ENCODE measurements around the gene PAFAH1B1. TPM values are rescaled to one million over a fixed set of nuclear protein-coding genes. Genes with fewer than 3 reads are reported as not detected.
A peak's percentile ranks its signal among the peaks of the same experiment; 100 is the strongest.

Gene PAFAH1B1
- total RNA-seq, 1 experiment from 2014 or later, result 114 TPM

DNA sequence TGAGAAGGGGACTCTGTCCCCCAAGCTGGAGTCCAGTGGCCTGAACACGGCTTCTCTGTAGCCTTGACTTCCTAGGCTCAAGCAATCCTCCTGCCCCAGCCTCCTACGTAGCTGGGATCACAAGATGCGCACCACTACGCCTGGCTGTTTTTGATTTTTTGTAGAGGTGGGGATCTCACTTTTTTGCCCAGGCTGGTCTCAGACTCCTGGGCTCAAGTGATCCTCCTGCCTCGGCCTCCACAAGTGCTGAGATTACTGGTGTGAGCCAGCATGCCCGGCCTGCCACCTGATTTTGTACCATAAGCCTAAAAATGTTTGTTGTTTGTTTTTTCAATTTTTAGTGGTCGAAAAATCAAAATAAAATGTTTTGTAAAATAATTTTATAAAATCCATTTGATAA is 19.2 kb downstream of the PAFAH1B1 start:
- ATAC-seq (no peak), DNase-seq (ENCODE audit: low spot score) (no peak)
- H3K4me3 Mint-ChIP-seq, result no peak overlapping the region
- no peaks in the 10 kb centered on the region for H3K9me3 Mint-ChIP-seq
- CTCF ChIA-PET, result interaction anchor here (0.7 to 1.4 kb wide), 2 partner anchors 19 to 246 kb away, joined by 3 to 5 read pairs; partner anchors contain the start of gene PAFAH1B1
- POLR2A ChIA-PET, result interaction anchor here (0.7 to 1.2 kb wide), 2 partner anchors 156 to 183 kb away, joined by 3 read pairs; no protein-coding TSS in a partner anchor
- peaks cover 28% of the 10 kb centered on the region for H3K4me1 Mint-ChIP-seq
- H3K36me3 Mint-ChIP-seq, result no peaks in the 10 kb centered on the region
- no peak for TF ChIP-seq ZBTB21 (CRISPR knock-in tag; IDR thresholded peaks at IDR 0.05; ENCODE audit: borderline replicate concordance)
- peak; percentile 42; the same call in 1 of the 2 replicates for TF ChIP-seq GTF2I (CRISPR knock-in tag; conservative IDR thresholded peaks at IDR 0.05)
- no peak for TF ChIP-seq GABPB1 (CRISPR knock-in tag; IDR thresholded peaks at IDR 0.05)
- no peak for TF ChIP-seq OVOL2 (CRISPR knock-in tag; IDR thresholded peaks at IDR 0.05; ENCODE audit: borderline replicate concordance)
- TF ChIP-seq NFE2L1 (CRISPR knock-in tag; IDR thresholded peaks at IDR 0.05), result no peak
- TF ChIP-seq, protein P1, sequence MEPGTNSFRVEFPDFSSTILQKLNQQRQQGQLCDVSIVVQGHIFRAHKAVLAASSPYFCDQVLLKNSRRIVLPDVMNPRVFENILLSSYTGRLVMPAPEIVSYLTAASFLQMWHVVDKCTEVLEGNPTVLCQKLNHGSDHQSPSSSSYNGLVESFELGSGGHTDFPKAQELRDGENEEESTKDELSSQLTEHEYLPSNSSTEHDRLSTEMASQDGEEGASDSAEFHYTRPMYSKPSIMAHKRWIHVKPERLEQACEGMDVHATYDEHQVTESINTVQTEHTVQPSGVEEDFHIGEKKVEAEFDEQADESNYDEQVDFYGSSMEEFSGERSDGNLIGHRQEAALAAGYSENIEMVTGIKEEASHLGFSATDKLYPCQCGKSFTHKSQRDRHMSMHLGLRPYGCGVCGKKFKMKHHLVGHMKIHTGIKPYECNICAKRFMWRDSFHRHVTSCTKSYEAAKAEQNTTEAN (CRISPR knock-in tag; IDR thresholded peaks at IDR 0.05), result no peak
- TF ChIP-seq ZNF121 (CRISPR knock-in tag; IDR thresholded peaks at IDR 0.05), result peak; percentile 61; the same call in 1 of the 2 replicates
- H3K27ac Mint-ChIP-seq, result no peak overlapping the region
- H3K27me3 Mint-ChIP-seq (ENCODE audit: low read depth), result no peaks in the 10 kb centered on the region

DNA sequence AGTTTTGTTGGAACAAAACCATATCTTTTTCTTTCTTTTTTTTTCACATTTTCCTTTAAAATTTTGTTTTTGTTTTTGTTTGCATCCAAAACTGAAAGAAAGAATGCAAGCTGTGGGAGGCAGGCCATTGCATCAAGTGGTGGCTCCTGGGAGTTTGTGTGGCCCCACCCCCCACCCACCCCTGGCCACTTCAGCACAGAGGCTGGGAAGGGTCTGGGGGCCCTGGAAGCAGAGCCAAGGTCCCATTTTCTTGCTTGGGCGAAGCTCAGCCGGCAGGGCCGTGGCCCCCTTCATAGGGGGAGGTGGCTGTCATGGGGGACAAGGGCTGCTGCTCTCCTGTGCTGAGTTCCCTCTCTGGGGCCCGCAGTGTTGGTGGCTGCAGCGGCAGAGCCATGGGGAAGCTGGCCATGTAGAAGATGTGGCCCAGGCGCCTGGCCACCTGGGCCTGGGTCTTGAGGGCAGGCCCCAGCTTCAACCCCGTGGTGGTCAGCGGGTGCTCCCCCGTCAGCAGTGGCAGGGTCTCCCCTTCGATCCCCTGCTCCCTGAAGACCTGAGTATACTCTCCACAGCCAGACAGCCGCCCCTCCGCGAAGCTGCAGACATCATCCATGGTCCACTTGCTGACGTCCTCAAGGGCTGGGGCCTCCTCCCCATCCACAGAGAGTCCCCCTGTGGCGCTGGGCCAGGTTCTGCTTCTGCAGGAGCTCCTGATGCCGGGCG is 19.8 kb downstream of the PAFAH1B1 start:
- no peaks in the 10 kb centered on the region for H3K36me3 Mint-ChIP-seq
- DNase-seq (ENCODE audit: low spot score), result no peak
- no peak overlapping the region for H3K4me3 Mint-ChIP-seq
- CTCF ChIA-PET, result interaction anchor here (0.7 to 1.4 kb wide), 2 partner anchors 19 to 121 kb away, joined by 4 to 5 read pairs; partner anchors contain the start of gene PAFAH1B1
- no peak overlapping the region for H3K27ac Mint-ChIP-seq
- ATAC-seq, result no peak
- POLR2A ChIA-PET, result interaction anchor here (0.7 to 1.2 kb wide), 2 partner anchors 156 to 183 kb away, joined by 3 read pairs; no protein-coding TSS in a partner anchor
- TF ChIP-seq, protein P2, sequence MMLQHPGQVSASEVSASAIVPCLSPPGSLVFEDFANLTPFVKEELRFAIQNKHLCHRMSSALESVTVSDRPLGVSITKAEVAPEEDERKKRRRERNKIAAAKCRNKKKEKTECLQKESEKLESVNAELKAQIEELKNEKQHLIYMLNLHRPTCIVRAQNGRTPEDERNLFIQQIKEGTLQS (CRISPR knock-in tag; conservative IDR thresholded peaks at IDR 0.05), result no peak
- TF ChIP-seq, protein P3, sequence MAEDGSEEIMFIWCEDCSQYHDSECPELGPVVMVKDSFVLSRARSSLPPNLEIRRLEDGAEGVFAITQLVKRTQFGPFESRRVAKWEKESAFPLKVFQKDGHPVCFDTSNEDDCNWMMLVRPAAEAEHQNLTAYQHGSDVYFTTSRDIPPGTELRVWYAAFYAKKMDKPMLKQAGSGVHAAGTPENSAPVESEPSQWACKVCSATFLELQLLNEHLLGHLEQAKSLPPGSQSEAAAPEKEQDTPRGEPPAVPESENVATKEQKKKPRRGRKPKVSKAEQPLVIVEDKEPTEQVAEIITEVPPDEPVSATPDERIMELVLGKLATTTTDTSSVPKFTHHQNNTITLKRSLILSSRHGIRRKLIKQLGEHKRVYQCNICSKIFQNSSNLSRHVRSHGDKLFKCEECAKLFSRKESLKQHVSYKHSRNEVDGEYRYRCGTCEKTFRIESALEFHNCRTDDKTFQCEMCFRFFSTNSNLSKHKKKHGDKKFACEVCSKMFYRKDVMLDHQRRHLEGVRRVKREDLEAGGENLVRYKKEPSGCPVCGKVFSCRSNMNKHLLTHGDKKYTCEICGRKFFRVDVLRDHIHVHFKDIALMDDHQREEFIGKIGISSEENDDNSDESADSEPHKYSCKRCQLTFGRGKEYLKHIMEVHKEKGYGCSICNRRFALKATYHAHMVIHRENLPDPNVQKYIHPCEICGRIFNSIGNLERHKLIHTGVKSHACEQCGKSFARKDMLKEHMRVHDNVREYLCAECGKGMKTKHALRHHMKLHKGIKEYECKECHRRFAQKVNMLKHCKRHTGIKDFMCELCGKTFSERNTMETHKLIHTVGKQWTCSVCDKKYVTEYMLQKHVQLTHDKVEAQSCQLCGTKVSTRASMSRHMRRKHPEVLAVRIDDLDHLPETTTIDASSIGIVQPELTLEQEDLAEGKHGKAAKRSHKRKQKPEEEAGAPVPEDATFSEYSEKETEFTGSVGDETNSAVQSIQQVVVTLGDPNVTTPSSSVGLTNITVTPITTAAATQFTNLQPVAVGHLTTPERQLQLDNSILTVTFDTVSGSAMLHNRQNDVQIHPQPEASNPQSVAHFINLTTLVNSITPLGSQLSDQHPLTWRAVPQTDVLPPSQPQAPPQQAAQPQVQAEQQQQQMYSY (CRISPR knock-in tag; IDR thresholded peaks at IDR 0.05), result 0 out of 2 replicates have a peak, but pooled peaks have one; percentile 16
- TF ChIP-seq, protein P4, sequence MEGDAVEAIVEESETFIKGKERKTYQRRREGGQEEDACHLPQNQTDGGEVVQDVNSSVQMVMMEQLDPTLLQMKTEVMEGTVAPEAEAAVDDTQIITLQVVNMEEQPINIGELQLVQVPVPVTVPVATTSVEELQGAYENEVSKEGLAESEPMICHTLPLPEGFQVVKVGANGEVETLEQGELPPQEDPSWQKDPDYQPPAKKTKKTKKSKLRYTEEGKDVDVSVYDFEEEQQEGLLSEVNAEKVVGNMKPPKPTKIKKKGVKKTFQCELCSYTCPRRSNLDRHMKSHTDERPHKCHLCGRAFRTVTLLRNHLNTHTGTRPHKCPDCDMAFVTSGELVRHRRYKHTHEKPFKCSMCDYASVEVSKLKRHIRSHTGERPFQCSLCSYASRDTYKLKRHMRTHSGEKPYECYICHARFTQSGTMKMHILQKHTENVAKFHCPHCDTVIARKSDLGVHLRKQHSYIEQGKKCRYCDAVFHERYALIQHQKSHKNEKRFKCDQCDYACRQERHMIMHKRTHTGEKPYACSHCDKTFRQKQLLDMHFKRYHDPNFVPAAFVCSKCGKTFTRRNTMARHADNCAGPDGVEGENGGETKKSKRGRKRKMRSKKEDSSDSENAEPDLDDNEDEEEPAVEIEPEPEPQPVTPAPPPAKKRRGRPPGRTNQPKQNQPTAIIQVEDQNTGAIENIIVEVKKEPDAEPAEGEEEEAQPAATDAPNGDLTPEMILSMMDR (IDR thresholded peaks at IDR 0.05), result no peak
- TF ChIP-seq CREB1 (CRISPR knock-in tag; IDR thresholded peaks at IDR 0.05) (no peak), ZNF396 (CRISPR knock-in tag; IDR thresholded peaks at IDR 0.05; ENCODE audit: borderline replicate concordance) (no peak)
- H3K27me3 Mint-ChIP-seq (ENCODE audit: low read depth), result no peaks in the 10 kb centered on the region
- H3K9me3 Mint-ChIP-seq, result no peaks in the 10 kb centered on the region
- peaks cover 28% of the 10 kb centered on the region for H3K4me1 Mint-ChIP-seq

DNA sequence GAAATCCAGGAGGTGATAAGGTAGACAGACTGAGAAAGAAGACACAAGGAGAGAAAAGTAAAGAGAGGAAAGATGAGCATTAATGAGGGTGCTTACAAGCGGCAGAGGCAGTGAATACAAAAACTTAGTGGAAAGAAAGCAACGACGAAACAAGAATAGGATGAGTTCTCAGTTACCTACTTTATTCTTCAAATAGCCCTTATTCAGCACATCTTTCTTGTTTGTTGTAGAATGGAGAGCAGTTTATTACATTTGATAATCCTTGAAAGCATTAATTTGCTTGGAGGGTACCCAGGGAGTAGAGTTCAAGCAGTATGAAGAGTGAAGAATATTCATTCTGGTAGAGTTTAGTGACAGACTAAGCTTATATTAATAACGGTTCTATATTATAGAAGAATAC is 22.4 kb downstream of the PAFAH1B1 start:
- H3K9me3 Mint-ChIP-seq, result peaks cover under 1% of the 10 kb centered on the region
- ChIA-PET CTCF (no interaction called here), POLR2A (no interaction called here)
- DNase-seq (ENCODE audit: low spot score) (no peak), ATAC-seq (no peak)
- H3K4me1 Mint-ChIP-seq, result peaks cover 11% of the 10 kb centered on the region
- no peak overlapping the region for H3K27ac Mint-ChIP-seq
- no peaks in the 10 kb centered on the region for H3K27me3 Mint-ChIP-seq (ENCODE audit: low read depth)
- H3K36me3 Mint-ChIP-seq, result 0 out of 2 replicates have a peak, but pooled peaks cover under 1% of the 10 kb centered on the region
- no peak for TF ChIP-seq ZNF121 (CRISPR knock-in tag; IDR thresholded peaks at IDR 0.05)
- TF ChIP-seq CBFB (CRISPR knock-in tag; IDR thresholded peaks at IDR 0.05; ENCODE audit: low read depth), result no peak
- TF ChIP-seq SMAD3 (CRISPR knock-in tag; IDR thresholded peaks at IDR 0.05; ENCODE audit: borderline replicate concordance), result no peak
- TF ChIP-seq, protein P5, sequence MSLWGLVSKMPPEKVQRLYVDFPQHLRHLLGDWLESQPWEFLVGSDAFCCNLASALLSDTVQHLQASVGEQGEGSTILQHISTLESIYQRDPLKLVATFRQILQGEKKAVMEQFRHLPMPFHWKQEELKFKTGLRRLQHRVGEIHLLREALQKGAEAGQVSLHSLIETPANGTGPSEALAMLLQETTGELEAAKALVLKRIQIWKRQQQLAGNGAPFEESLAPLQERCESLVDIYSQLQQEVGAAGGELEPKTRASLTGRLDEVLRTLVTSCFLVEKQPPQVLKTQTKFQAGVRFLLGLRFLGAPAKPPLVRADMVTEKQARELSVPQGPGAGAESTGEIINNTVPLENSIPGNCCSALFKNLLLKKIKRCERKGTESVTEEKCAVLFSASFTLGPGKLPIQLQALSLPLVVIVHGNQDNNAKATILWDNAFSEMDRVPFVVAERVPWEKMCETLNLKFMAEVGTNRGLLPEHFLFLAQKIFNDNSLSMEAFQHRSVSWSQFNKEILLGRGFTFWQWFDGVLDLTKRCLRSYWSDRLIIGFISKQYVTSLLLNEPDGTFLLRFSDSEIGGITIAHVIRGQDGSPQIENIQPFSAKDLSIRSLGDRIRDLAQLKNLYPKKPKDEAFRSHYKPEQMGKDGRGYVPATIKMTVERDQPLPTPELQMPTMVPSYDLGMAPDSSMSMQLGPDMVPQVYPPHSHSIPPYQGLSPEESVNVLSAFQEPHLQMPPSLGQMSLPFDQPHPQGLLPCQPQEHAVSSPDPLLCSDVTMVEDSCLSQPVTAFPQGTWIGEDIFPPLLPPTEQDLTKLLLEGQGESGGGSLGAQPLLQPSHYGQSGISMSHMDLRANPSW (CRISPR knock-in tag; conservative IDR thresholded peaks at IDR 0.05; ENCODE audit: low read depth), result no peak
- no peak for TF ChIP-seq SP1 (CRISPR knock-in tag; conservative IDR thresholded peaks at IDR 0.05)
- H3K4me3 Mint-ChIP-seq, result no peak overlapping the region

All from WTC11 (cell line).